ENCODE data around the gene GLB1L3.

DNA sequence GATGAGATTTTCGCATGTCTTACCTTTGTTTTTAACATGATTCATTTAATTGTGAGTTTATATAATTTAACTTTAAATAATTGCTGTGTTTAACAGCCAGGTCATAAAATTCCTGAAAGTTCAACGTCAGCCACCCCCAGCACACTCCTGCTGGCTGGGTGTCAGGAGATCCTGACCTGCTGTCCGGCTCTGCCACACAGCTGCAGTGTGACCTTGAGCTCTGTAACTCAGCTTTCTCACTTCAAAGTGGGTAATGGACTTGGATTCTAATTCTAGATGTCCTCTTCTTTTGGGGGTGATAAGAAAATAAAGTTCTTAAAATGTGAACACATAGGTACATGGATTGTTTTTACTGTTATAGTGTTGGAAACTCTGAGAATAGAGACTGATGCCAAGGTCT is 40.8 kb upstream of the GLB1L3 start:
- TF ChIP-seq, protein P1, sequence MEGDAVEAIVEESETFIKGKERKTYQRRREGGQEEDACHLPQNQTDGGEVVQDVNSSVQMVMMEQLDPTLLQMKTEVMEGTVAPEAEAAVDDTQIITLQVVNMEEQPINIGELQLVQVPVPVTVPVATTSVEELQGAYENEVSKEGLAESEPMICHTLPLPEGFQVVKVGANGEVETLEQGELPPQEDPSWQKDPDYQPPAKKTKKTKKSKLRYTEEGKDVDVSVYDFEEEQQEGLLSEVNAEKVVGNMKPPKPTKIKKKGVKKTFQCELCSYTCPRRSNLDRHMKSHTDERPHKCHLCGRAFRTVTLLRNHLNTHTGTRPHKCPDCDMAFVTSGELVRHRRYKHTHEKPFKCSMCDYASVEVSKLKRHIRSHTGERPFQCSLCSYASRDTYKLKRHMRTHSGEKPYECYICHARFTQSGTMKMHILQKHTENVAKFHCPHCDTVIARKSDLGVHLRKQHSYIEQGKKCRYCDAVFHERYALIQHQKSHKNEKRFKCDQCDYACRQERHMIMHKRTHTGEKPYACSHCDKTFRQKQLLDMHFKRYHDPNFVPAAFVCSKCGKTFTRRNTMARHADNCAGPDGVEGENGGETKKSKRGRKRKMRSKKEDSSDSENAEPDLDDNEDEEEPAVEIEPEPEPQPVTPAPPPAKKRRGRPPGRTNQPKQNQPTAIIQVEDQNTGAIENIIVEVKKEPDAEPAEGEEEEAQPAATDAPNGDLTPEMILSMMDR (optimal IDR thresholded peaks at IDR 0.05 in 1 of 3, IDR thresholded peaks at IDR 0.05 in 1 of 3, conservative IDR thresholded peaks at IDR 0.05 in 1 of 3; ENCODE audit: extremely low read depth in 1 of 3, insufficient read depth in 2 of 3, low read length in 3 of 3): no peak
- no peak for TF ChIP-seq EZH2 (IDR thresholded peaks at IDR 0.05; ENCODE audit: low read length)

Measured in keratinocyte (primary cell).